HG02943 (cell line): ENCODE results near the gene SLC25A26.
"Not testable (repeated sequence)": the region's sequence is repeated elsewhere in the genome, so short reads cannot be mapped to it uniquely, and the experiment has no call there.

Source experiments
- ATAC-seq: cut with Tn5 transposase; IDR thresholded peaks from one replicate; pipeline ENCODE4 v1.9.1; 2021; ENCODE audit warnings: mild to moderate bottlenecking, low read depth, moderate library complexity; ENCODE audit not compliant: unreplicated experiment

The SLC25A26 gene

DNA sequence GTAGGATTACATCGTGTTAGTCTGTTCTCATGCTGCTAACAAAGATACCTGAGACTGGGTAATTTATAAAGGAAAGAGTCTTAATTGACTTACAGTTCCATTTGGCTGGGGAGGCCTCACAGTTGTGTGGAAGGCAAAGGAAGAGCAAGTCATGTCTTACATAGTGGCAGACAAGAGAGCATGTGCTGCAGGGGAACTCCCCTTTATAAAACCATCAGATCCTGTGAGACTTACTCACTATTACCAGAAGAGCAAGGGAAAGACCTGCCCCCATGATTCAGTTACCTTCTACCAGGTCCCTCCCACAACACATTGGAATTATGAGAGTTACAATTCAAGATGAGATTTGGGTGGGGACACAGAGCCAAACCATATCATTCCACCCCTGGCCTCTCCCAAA lies 3.4 kb downstream of the SLC25A26 start:
- no peak for ATAC-seq

- ATAC-seq: not testable (repeated sequence)
These were observed 5.3 kb downstream of the SLC25A26 start for GRCh38 chr3:66226093-66226492.

DNA sequence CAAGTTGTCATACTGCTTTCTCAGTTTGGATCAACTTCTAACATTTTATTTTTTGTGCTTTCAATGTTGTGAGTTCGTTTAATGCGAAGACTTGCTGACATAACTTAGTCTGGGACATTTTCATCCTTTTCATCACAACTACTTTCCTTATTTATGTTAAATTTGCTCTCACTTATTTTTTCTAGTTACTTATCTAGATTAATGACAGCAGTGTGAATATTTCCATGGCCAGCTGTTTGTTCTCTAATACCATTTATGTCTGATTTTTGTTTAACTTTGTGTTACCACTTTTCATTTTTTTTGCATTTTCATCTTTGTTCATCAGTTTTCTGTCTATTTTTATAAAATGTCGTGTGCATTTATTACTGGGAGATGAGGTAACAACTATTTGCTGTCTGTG lies 6.2 kb downstream of the SLC25A26 start:
- ATAC-seq: no peak

GRCh38 chr3:66227915-66228314 lies 7.1 kb downstream of the SLC25A26 start:
- no peak for ATAC-seq

DNA sequence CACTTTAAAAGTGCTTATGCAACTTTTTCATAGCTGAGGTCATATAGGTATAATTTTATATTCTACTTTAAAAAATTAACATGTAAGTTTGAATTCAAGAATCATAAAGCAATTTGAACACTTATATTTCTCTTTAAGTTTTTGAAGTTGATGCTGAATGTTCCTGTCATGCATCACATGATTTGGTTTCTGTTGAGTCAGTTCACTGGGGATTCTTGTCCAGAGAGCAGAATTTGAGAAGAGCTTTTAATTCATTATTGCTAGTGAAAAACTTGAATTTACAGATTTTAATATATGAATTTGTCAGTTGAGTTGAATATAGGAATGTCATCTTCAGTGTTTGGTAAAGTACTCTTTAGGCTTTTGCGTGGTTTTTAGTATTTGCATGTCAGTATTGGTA lies 7.9 kb downstream of the SLC25A26 start:
- ATAC-seq: no peak

- ATAC-seq: no peak
These were observed 9.1 kb downstream of the SLC25A26 start for GRCh38 chr3:66229931-66230330.

GRCh38 chr3:66233033-66233432 lies 12.2 kb downstream of the SLC25A26 start:
- no peak for ATAC-seq

GRCh38 chr3:66236281-66236680 lies 15.5 kb downstream of the SLC25A26 start:
- no peak for ATAC-seq

DNA sequence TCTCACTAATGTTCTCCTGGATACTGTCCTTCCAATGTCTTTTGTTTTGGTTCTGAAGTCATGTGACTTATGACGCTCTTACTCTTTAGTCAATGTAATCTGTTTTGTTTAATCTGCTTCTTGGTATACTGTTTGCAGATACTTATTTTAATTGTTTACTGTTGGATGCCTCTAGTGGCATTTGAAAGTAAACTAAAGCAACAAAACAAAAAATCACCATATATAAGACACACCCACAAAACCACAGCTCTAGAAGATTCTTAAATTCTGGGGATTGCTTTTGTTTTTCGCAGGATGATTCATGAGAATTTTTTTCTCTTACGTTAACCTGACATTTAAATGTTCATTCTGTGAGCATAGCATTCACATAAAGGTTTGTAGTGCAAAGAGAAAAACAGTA lies 16.8 kb downstream of the SLC25A26 start:
- ATAC-seq: no peak

GRCh38 chr3:66239513-66240123 lies 18.8 kb downstream of the SLC25A26 start:
- ATAC-seq: no peak

DNA sequence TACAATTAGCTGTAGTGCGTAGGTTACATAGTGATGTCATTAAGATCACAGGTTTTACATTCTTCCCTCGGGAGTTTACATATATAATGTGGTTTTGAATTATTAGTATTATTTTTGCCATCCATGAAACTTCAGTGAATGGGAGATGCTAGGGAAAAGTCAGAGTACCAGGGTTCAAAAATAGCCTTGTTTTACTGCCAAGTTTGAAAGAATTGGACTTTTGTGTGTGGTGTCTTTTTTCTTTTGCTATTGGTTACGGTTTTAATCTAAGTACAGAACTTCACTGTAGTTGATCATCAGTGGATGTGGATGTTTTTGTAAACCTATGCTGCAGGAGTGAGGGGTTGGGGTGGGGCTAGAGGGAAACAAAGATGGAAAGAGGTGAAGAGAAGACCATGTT lies 20.7 kb downstream of the SLC25A26 start:
- ATAC-seq: no peak

GRCh38 chr3:66242788-66243464 lies 22.1 kb downstream of the SLC25A26 start:
- ATAC-seq: no peak

DNA sequence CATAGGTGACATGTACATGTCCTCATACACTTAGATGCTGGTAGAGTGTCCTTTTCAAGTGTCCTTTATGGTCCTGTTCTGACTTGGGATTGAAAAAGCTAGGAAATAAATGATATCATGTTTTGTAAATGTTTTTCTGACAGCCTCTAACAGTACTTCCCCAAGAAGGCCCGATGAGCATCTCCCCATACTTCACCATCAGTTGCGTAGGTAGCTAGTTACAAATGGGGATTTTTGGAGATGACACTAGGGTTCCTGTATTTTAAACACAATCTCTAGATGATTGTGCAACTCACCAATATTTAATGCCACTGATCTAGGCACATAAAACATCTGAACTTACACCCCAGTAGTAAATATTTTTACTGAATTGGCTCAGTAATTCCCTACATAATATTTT lies 27.8 kb downstream of the SLC25A26 start:
- no peak for ATAC-seq

DNA sequence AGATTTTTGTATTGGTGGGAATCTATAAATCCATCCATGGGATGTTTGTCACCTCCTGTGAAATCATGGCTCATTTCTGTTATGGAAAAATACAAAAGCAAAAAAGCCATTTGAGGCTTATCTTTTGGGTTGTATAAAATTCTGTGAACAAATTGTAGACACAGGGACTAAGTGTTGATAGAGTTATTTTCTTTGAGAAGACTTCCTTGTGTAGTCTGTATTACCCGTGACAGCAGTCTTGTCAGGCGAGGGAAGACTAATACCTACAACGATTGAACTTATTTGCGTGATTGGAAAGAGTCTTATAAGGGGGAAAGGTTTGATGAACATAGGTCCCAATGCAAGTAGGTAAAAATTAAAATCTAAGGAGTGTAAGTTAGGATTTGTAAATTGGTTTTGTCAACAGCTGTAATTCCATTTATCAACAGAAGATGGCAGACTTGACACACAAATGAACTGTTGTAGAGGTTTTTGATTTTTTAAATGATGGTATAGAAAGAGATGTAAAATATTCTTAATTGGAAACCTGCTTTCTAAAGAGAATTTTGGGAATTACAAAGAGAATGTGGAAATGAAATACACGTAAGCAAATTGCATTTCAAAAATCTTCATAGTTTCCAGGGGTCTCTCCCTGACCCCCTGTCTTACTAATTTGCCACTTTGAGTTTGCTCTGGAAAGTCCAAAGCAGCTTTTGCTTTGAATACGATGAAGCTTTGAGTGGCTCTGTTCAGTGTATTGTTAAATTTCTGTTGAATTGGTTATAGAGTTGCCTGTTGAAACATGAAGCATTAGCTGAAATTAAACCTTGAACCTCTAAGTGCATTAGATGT lies 33.2 kb downstream of the SLC25A26 start:
- no peak for ATAC-seq

GRCh38 chr3:66255865-66256264 lies 35.1 kb downstream of the SLC25A26 start:
- ATAC-seq: no peak

DNA sequence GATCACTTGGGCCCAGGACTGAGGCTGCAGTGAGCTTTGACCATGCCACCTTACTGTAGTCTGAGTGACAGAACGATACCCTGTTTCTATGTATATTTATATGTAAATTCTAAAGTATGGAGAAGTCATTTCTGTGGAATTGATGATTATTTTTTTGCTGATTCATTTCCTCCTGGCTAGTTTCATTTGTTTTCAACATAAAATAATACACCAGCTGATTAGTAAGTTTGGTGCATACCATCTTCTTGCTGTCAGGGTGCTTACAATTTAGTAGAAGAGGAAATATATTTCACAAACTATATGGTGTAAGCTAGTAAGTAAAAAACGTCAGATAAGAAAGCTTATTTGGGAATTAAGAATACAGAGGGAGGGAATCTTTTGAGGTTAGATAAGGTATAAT lies 36.0 kb downstream of the SLC25A26 start:
- ATAC-seq: no peak

DNA sequence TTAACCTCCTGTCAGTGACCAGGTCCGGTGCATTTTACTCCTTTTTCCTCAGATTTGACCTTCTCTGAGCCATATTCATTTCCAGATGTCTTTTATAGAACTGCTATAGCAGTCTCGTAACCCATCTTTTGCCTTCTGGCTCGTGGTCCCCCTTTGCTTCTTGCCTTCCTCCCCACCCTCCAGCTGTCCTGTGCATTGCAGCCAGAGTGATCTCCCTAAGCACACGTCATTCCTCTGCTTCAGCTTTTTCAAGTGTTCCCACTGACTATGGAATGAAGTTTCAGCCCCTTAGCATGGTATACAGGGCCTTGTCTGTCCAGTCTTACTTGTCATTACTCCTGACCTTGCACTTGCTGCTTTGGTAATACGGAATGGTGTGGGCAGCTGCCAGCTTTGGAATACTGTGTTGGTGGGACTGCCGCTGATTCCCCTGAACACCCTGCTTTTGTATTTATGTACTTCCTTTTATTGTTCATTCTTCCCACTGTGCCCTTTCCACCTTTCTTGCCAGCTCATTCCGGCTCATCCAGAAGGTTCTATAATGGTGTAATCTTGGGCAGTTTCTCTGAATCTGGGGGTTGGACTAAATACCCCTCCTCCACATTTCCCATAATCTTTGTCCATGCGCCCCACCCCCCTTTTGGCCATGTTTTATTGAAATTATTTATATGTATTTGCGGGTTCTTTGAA lies 38.9 kb downstream of the SLC25A26 start:
- no peak for ATAC-seq

- no peak for ATAC-seq
These were observed 39.6 kb downstream of the SLC25A26 start for GRCh38 chr3:66260431-66260830.

DNA sequence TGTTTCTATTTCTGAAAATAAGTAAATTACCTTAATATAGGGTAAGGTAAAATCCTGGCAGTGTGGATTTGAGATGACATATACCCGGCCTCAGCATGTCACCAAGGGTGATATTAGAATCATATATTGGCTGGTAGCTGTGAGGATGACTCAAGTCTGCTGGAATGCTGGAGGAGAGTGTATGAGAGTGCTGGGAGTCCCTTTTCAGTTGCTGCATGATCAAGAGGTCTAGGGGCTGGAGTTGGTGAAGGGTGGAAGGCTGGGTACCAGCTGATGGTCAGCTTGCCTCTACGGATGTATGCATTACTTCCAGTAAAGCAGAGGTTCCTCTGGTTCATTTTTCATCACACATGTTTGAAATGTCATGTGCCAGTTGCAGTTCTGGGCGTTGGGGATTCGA lies 40.6 kb downstream of the SLC25A26 start:
- no peak for ATAC-seq

- no peak for ATAC-seq
These were observed 44.8 kb downstream of the SLC25A26 start for GRCh38 chr3:66265649-66266048.

- ATAC-seq: no peak
These were observed 45.8 kb downstream of the SLC25A26 start for GRCh38 chr3:66266551-66266950.
